H1 (cell line): ENCODE measurements around the gene TCF4. TPM values are rescaled to one million over a fixed set of nuclear protein-coding genes. Genes with fewer than 3 reads are reported as not detected.

Experiments
- CTCF ChIA-PET: fragments of 300-600 bp; sonication (Branson Sonifier 250); formaldehyde crosslinking; loops from one replicate; lab custom pipeline; 2021; ENCODE audit not compliant: partially characterized antibody; lab: Charles Lee
- POLR2A ChIA-PET: fragments of 300-600 bp; sonication (Branson Sonifier 250); formaldehyde crosslinking; loops from one replicate; lab custom pipeline; 2021; ENCODE audit warnings: inconsistent platforms; ENCODE audit not compliant: partially characterized antibody; lab: Charles Lee
- DNase-seq, 2 experiments: peaks; one replicate each; pipeline versions ENCODE4 v3.0.0 to v3.0.0-alpha.2; 2010 to 2022; ENCODE audit warnings: low spot score in 2 of 2, low read depth in 1 of 2, mixed read lengths in 1 of 2
- FAIRE-seq: peaks from 2 replicates; lab custom pipeline; 2011; peaks lifted over from hg19 to GRCh38; lab: Jason Lieb, UNC
- H2AFZ ChIP-seq: 2 replicates; pipeline ENCODE4 v1.8.1; 2012; ENCODE audit warnings: low read length, inconsistent platforms
- H2AK5ac ChIP-seq: 2 replicates; pipeline ENCODE4 v1.6.1; 2013; ENCODE audit warnings: low read depth, low read length
- H2BK120ac ChIP-seq: replicated peaks from 2 replicates; pipeline ENCODE3; 2013; ENCODE audit warnings: low read depth, low read length, inconsistent platforms
- H2BK12ac ChIP-seq: 2 replicates; pipeline ENCODE4 v1.6.1; 2013; ENCODE audit warnings: low read depth, low read length
- H2BK15ac ChIP-seq: 2 replicates; pipeline ENCODE4 v1.6.1; 2013; ENCODE audit warnings: low read length
- H2BK20ac ChIP-seq: 2 replicates; pipeline ENCODE4 v1.6.1; 2013; ENCODE audit warnings: low read length
- H2BK5ac ChIP-seq: 2 replicates; pipeline ENCODE4 v1.6.1; 2013; ENCODE audit warnings: low read depth, low read length
- H3K14ac ChIP-seq: 2 replicates; pipeline ENCODE4 v1.6.1; 2013; ENCODE audit warnings: inconsistent platforms; ENCODE audit not compliant: insufficient read length
- H3K18ac ChIP-seq: 2 replicates; pipeline ENCODE4 v1.6.1; 2013; ENCODE audit warnings: low read length; ENCODE audit errors: extremely low read depth
- H3K23ac ChIP-seq: 2 replicates; pipeline ENCODE4 v1.6.1; 2013; ENCODE audit warnings: inconsistent platforms; ENCODE audit not compliant: insufficient read length
- H3K23me2 ChIP-seq: 2 replicates; pipeline ENCODE4 v1.6.1; 2013; ENCODE audit warnings: low read depth, low read length
- H3K27ac ChIP-seq: 2 replicates; pipeline ENCODE4 v1.6.1; 2011; ENCODE audit warnings: low read depth, low read length, inconsistent platforms
- H3K27me3 ChIP-seq, 4 experiments: replicated peaks in 1 of 4; 1 replicate in 1 of 4; 2 replicates in 3 of 4; pipeline versions ENCODE4 v1.6.1 to v1.8.1; 2011 to 2013; ENCODE audit warnings: low read length in 3 of 4, mild to moderate bottlenecking in 3 of 4, inconsistent platforms in 2 of 4, mixed read lengths in 2 of 4, moderate library complexity in 1 of 4; ENCODE audit not compliant: control insufficient read depth in 3 of 4, insufficient read depth in 3 of 4; ENCODE audit errors: extremely low read depth in 1 of 4
- H3K36me3 ChIP-seq, 4 experiments: 2 replicates each; pipeline versions ENCODE4 v1.6.1 to v1.8.1; 2011 to 2013; ENCODE audit warnings: mild to moderate bottlenecking in 4 of 4, low read length in 3 of 4, moderate library complexity in 2 of 4, control low read depth in 1 of 4, inconsistent platforms in 1 of 4; ENCODE audit not compliant: insufficient read depth in 4 of 4, control insufficient read depth in 2 of 4
- H3K4ac ChIP-seq: replicated peaks from 2 replicates; pipeline ENCODE3; 2013; ENCODE audit warnings: low read length, low read depth, mixed read lengths, inconsistent platforms; ENCODE audit not compliant: insufficient read length
- H3K4me1 ChIP-seq, 4 experiments: replicated peaks in 1 of 4; 1 replicate in 1 of 4; 2 replicates in 3 of 4; pipeline versions ENCODE4 v1.6.1 to v1.8.1; 2011 to 2013; ENCODE audit warnings: low read length in 3 of 4, inconsistent platforms in 2 of 4, mixed read lengths in 1 of 4; ENCODE audit not compliant: insufficient read depth in 4 of 4, control insufficient read depth in 3 of 4
- H3K4me2 ChIP-seq, 2 experiments: 2 replicates each; pipeline versions ENCODE4 v1.6.1 to v1.8.1; 2011 to 2013; ENCODE audit warnings: low read depth in 2 of 2, low read length in 2 of 2, control low read depth in 1 of 2, inconsistent platforms in 1 of 2, mild to moderate bottlenecking in 1 of 2; ENCODE audit not compliant: insufficient read depth in 1 of 2
- H3K4me3 ChIP-seq, 4 experiments: fragments of 200-600, 300-600 bp in 1 of 4; sonication (generic), shearing (Covaris generic), sonication (Bioruptor Twin) in 1 of 4; 2 replicates each; pipeline versions ENCODE4 v1.5.1 to v1.8.1; 2011 to 2016; ENCODE audit warnings: low read length in 4 of 4, low read depth in 3 of 4, control low read depth in 2 of 4, inconsistent platforms in 2 of 4, mild to moderate bottlenecking in 2 of 4, mixed read lengths in 1 of 4, moderate library complexity in 1 of 4; ENCODE audit not compliant: insufficient read depth in 2 of 4; ENCODE audit errors: extremely low read depth in 1 of 4
- H3K56ac ChIP-seq: replicated peaks from 2 replicates; pipeline ENCODE3; 2013; ENCODE audit warnings: low read depth, mild to moderate bottlenecking, mixed read lengths, low read length, inconsistent platforms; ENCODE audit not compliant: insufficient read length
- H3K79me1 ChIP-seq: 2 replicates; pipeline ENCODE4 v1.6.1; 2013; ENCODE audit warnings: low read depth, low read length, control low read depth
- H3K79me2 ChIP-seq, 2 experiments: 2 replicates each; pipeline versions ENCODE4 v1.6.1 to v1.8.1; 2012 to 2013; ENCODE audit warnings: low read length in 2 of 2, mild to moderate bottlenecking in 2 of 2, inconsistent platforms in 1 of 2; ENCODE audit not compliant: insufficient read depth in 2 of 2, control insufficient read depth in 1 of 2
- H3K9ac ChIP-seq, 4 experiments: replicated peaks in 1 of 4; 1 replicate in 1 of 4; 2 replicates in 3 of 4; pipeline versions ENCODE4 v1.6.1 to v1.8.1; 2011 to 2013; ENCODE audit warnings: low read depth in 3 of 4, low read length in 3 of 4, control low read depth in 2 of 4, mild to moderate bottlenecking in 2 of 4, moderate library complexity in 2 of 4, inconsistent platforms in 1 of 4; ENCODE audit errors: extremely low read depth in 1 of 4
- H3K9me3 ChIP-seq, 2 experiments: 2 replicates each; pipeline versions ENCODE4 v1.6.1 to v1.8.1; 2012 to 2013; ENCODE audit warnings: mild to moderate bottlenecking in 2 of 2, moderate library complexity in 2 of 2, control low read depth in 1 of 2, inconsistent platforms in 1 of 2, low read depth in 1 of 2, low read length in 1 of 2, mixed read lengths in 1 of 2; ENCODE audit not compliant: insufficient read depth in 2 of 2
- H4K20me1 ChIP-seq, 2 experiments: replicated peaks in 1 of 2; 2 replicates each; pipeline versions ENCODE3 to v1.8.1; 2011 to 2013; ENCODE audit warnings: inconsistent platforms in 2 of 2, low read length in 2 of 2, mild to moderate bottlenecking in 1 of 2; ENCODE audit not compliant: insufficient read depth in 2 of 2, control insufficient read depth in 1 of 2
- H4K5ac ChIP-seq: 2 replicates; pipeline ENCODE4 v1.6.1; 2013; ENCODE audit warnings: low read length, low read depth, mixed read lengths, inconsistent platforms; ENCODE audit not compliant: insufficient read length
- H4K8ac ChIP-seq: 2 replicates; pipeline ENCODE4 v1.8.0; 2013; ENCODE audit warnings: mild to moderate bottlenecking, moderate library complexity, low read length, inconsistent platforms; ENCODE audit not compliant: insufficient read depth; ENCODE audit errors: extremely low read depth
- H4K91ac ChIP-seq: replicated peaks from 2 replicates; pipeline ENCODE3; 2013; ENCODE audit warnings: low read length, mixed read lengths, inconsistent platforms; ENCODE audit not compliant: insufficient read length
- CBX5 ChIP-seq: fragments of 300-800, 300-1000 bp; sonication (generic); IDR thresholded peaks from 2 replicates; pipeline ENCODE4 v1.7.1; 2016; ENCODE audit warnings: antibody characterized with exemption, low read length, low read depth
- CBX8 ChIP-seq: fragments of 300-800, 300-1000 bp; sonication (generic); IDR thresholded peaks from 2 replicates; pipeline ENCODE4 v1.7.1; 2016; ENCODE audit warnings: low read depth, low read length, borderline replicate concordance
- CEBPB ChIP-seq: IDR thresholded peaks from 2 replicates; pipeline ENCODE4 v1.6.1; 2012; ENCODE audit warnings: low read depth, low read length
- CREB1 ChIP-seq: IDR thresholded peaks from 2 replicates; pipeline ENCODE4 v1.6.1; 2012; ENCODE audit warnings: inconsistent platforms
- GTF2F1 ChIP-seq: IDR thresholded peaks from 2 replicates; pipeline ENCODE4 v1.6.1; 2012; ENCODE audit warnings: low read depth, low read length, improper control_type of control experiment, borderline replicate concordance
- HDAC6 ChIP-seq: IDR thresholded peaks from one replicate; pipeline ENCODE4 v1.7.1; 2012; ENCODE audit warnings: low read depth, mild to moderate bottlenecking, inconsistent platforms, low read length, moderate library complexity
- KDM1A ChIP-seq: fragments of 200-600, 300-600 bp; sonication (generic); IDR thresholded peaks from 2 replicates; pipeline ENCODE4 v1.7.1; 2016; ENCODE audit warnings: mild to moderate bottlenecking, low read length, borderline replicate concordance
- KDM5A ChIP-seq: fragments of 200-600 bp; IDR thresholded peaks from 2 replicates; pipeline ENCODE4 v1.7.1; 2012; ENCODE audit warnings: mild to moderate bottlenecking, low read length, inconsistent platforms, mixed read lengths
- NRF1 ChIP-seq: IDR thresholded peaks from 2 replicates; pipeline ENCODE4 v1.6.1; 2011; ENCODE audit warnings: mild to moderate bottlenecking, low read depth, low read length, improper control_type of control experiment
- POLR2A ChIP-seq, 2 experiments: IDR thresholded peaks; 1 replicate in 1 of 2; 2 replicates in 1 of 2; pipeline ENCODE4 v1.6.1; 2011; ENCODE audit warnings: low read depth in 2 of 2, low read length in 2 of 2, mild to moderate bottlenecking in 2 of 2; ENCODE audit errors: control extremely low read depth in 1 of 2
- POU5F1 ChIP-seq: IDR thresholded peaks from 2 replicates; pipeline ENCODE4 v1.6.1; 2011; ENCODE audit warnings: low read depth, mild to moderate bottlenecking, low read length, moderate library complexity
- RXRA ChIP-seq: IDR thresholded peaks from 2 replicates; pipeline ENCODE4 v1.6.1; 2011; ENCODE audit warnings: low read depth, mild to moderate bottlenecking, low read length, moderate library complexity; ENCODE audit not compliant: insufficient read depth
- SAP30 ChIP-seq: fragments of 300-600 bp; sonication (generic); IDR thresholded peaks from 2 replicates; pipeline ENCODE4 v1.7.1; 2012; ENCODE audit warnings: low read length, moderate library complexity, mild to moderate bottlenecking, inconsistent platforms; ENCODE audit not compliant: insufficient read depth, insufficient replicate concordance
- SP1 ChIP-seq: IDR thresholded peaks from 2 replicates; pipeline ENCODE4 v1.6.1; 2011; ENCODE audit warnings: low read depth, low read length
- WGBS, 2 experiments: shearing (Covaris generic) in 1 of 2; methylation state at CpG; one replicate each; pipeline versions ENCODE4 v1.1.6 to v1.1.7; 2013 to 2015; ENCODE audit warnings: low lambda C conversion rate in 2 of 2, mixed read lengths in 2 of 2, inconsistent platforms in 1 of 2, low coverage in 1 of 2, missing lambda C conversion rate in 1 of 2; ENCODE audit not compliant: insufficient replicate concordance in 2 of 2, insufficient coverage in 1 of 2, insufficient read length in 1 of 2; ENCODE audit errors: extremely low coverage in 1 of 2, missing lambda C conversion rate in 1 of 2; 5-methylcytosine and 5-hydroxymethylcytosine counted together
- polyA plus RNA-seq, 7 experiments: library from polyadenylated mRNA; depleted of rRNA in 3 of 7; stranded (reverse) in 5 of 7; unstranded in 2 of 7; fragments of >200 nt in 5 of 7; fragments of 200-250 nt in 2 of 7; gene quantifications; 1 replicate in 5 of 7; 2 replicates in 1 of 7; 4 replicates in 1 of 7; pipeline versions ENCODE4 v1.2.1 to v1.2.3, GENCODE V29; 2011 to 2013; ENCODE audit warnings: missing spikeins in 2 of 7, mixed read lengths in 2 of 7
- total RNA-seq: library from RNA; stranded (reverse); fragmentation: NEBNext Ultra II Directional; extraction: Animal tissue kit (Norgen Biotek cat#: 25700); gene quantifications from 2 replicates; pipeline ENCODE4 v1.2.1, GENCODE V29; 2021

The TCF4 gene
- total and polyA plus RNA-seq, 2 of the 8 experiments (the other 6 are each of a cell fraction or from before 2014, with no cell fraction given), result 59.3 to 118 TPM

- FAIRE-seq (no peak), DNase-seq (no peak)
- no peak overlapping the region for H3K4me3 ChIP-seq
- H3K23me2 ChIP-seq, result no peaks in the 10 kb centered on the region; the same call in 1 of the 2 replicates
- no peak overlapping the region for H4K8ac ChIP-seq
- H3K18ac ChIP-seq, result no peak overlapping the region
- no peaks in the 10 kb centered on the region for H3K9me3 ChIP-seq
- H2BK12ac ChIP-seq, result no peak overlapping the region
- no peak overlapping the region for H2BK5ac ChIP-seq
- H2AK5ac ChIP-seq, result no peak overlapping the region
- H3K23ac ChIP-seq, result no peak overlapping the region
- H3K4me1 ChIP-seq, result peaks cover 0 to 34% (median 11%) of the 10 kb centered on the region in 4 experiments; a peak in 5 of 7 replicates
- CTCF ChIA-PET, result interaction anchor here (0.7 to 1.8 kb wide), 8 partner anchors 10 to 365 kb away, joined by 3 to 5 read pairs (median 3); no protein-coding TSS in a partner anchor
- H3K36me3 ChIP-seq, result peaks cover 0 to 31% (median 0%) of the 10 kb centered on the region in 4 experiments; a peak in 1 of 8 replicates
- H2BK20ac ChIP-seq, result no peak overlapping the region
- H3K79me2 ChIP-seq, result peaks cover 0 to 91% of the 10 kb centered on the region in 2 experiments; a peak in 3 of 4 replicates
- no peak overlapping the region for H3K9ac ChIP-seq
- H4K91ac ChIP-seq, result no peak overlapping the region
- H4K5ac ChIP-seq, result peak overlapping the region; percentile 51
- no peak overlapping the region for H2BK15ac ChIP-seq
- H3K4me2 ChIP-seq, result peak overlapping the region in 1 of 2 experiments; percentile 12; a peak in 1 of 4 replicates
- H3K79me1 ChIP-seq, result peaks cover 5% of the 10 kb centered on the region; the same call in 1 of the 2 replicates
- H3K4ac ChIP-seq, result no peak overlapping the region
- no peak overlapping the region for H3K56ac ChIP-seq
- H4K20me1 ChIP-seq, result no peaks in the 10 kb centered on the region
- H2AFZ ChIP-seq, result no peak overlapping the region
- no peak overlapping the region for H2BK120ac ChIP-seq
- no peaks in the 10 kb centered on the region for H3K27me3 ChIP-seq
- WGBS, 2 experiments, result 72% methylated on average over 4 of the region's 4 CpGs; no CpG with 5 or more reads in 1 of the 2 experiments
- H3K14ac ChIP-seq, result no peak overlapping the region
- POLR2A ChIA-PET, result no interaction called here
- no peak overlapping the region for H3K27ac ChIP-seq
- TF ChIP-seq CBX8 (no peak), RXRA (no peak), HDAC6 (no peak), POLR2A (IDR thresholded peaks at IDR 0.05; ENCODE audit: control extremely low read depth in 1 of 2, low read depth in 2 of 2, low read length in 2 of 2) (no peak), CREB1 (no peak), GTF2F1 (no peak), CBX5 (no peak), KDM5A (no peak), SP1 (no peak), CEBPB (no peak), SAP30 (no peak), KDM1A (no peak), NRF1 (no peak), POU5F1 (no peak)
Measured at GRCh38 chr18:55579501-55580270, 8.3 kb downstream of the TCF4 start.
